Mesodermal cell (in vitro differentiated cells): ENCODE data around the gene SLC35G3. TPM values are rescaled to one million over a fixed set of nuclear protein-coding genes. Genes with fewer than 3 reads are reported as not detected.
"Not testable (repeated sequence)": the region's sequence is repeated elsewhere in the genome, so short reads cannot be mapped to it uniquely, and the experiment has no call there.

Experiments
- H3K27ac ChIP-seq: 2 replicates; pipeline ENCODE4 v1.7.0; 2013; ENCODE audit warnings: mild to moderate bottlenecking, low read depth, low read length, moderate library complexity; ENCODE audit not compliant: severe bottlenecking
- H3K36me3 ChIP-seq: 2 replicates; pipeline ENCODE4 v1.7.1; 2013; ENCODE audit warnings: mild to moderate bottlenecking, low read length, moderate library complexity; ENCODE audit not compliant: control insufficient read depth, insufficient read depth
- H3K4me1 ChIP-seq: one replicate; pipeline ENCODE4 v1.7.1; 2013; ENCODE audit warnings: mild to moderate bottlenecking, low read length; ENCODE audit not compliant: insufficient read depth, control insufficient read depth, poor library complexity, severe bottlenecking
- H3K4me3 ChIP-seq: 2 replicates; pipeline ENCODE4 v1.7.0; 2013; ENCODE audit warnings: low read length, control low read depth, mild to moderate bottlenecking; ENCODE audit not compliant: insufficient read depth, poor library complexity, severe bottlenecking; ENCODE audit errors: extremely low read depth
- H3K9me3 ChIP-seq: 2 replicates; pipeline ENCODE4 v1.7.1; 2013; ENCODE audit warnings: mild to moderate bottlenecking, low read length, moderate library complexity; ENCODE audit not compliant: control insufficient read depth
- WGBS, 2 experiments: methylation state at CpG; one replicate each; pipeline ENCODE4 v1.1.5; 2013; ENCODE audit warnings: missing lambda C conversion rate in 2 of 2; ENCODE audit not compliant: insufficient coverage in 2 of 2; 5-methylcytosine and 5-hydroxymethylcytosine counted together
- polyA plus RNA-seq, 2 experiments: library from polyadenylated mRNA; stranded (reverse); fragments of 50-300 nt; gene quantifications; one replicate each; pipeline ENCODE4 v1.2.3, GENCODE V29; 2013

SLC35G3 gene
- not detected for polyA plus RNA-seq (2013, experiment 1 of 2)
- polyA plus RNA-seq (2013, experiment 2 of 2), result not detected

DNA sequence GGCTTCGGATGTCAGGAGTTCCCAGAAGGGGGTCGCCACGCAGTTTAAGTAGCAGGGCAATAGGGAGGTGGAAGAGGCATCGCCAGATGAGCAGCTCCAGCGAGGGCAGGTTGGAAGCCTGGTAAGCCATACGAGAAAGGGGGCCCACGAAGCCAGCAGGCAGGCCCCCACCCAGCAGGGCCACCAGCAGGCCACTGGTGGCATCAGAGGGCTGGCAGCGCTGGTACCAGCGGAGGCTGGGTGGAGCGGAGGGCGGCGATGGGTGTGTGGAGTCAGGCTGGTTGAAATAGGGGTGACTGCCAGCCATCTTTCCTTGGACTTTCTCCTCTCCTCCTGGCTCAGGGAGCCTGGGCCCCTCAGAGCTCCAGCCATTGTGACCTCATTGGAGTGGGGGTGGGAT, at the start of gene SLC35G3:
SLC35G3 (minus strand) TSS at position 393 of the 400 bp plus-strand sequence; CDS start at position 307, 86 bp downstream.
- WGBS, 2 experiments, result 88 to 92% methylated on average over 2 to 12 of the region's 12 CpGs
- H3K4me3 ChIP-seq, H3K36me3 ChIP-seq, H3K27ac ChIP-seq, H3K4me1 ChIP-seq, H3K9me3 ChIP-seq: not testable (repeated sequence)

DNA sequence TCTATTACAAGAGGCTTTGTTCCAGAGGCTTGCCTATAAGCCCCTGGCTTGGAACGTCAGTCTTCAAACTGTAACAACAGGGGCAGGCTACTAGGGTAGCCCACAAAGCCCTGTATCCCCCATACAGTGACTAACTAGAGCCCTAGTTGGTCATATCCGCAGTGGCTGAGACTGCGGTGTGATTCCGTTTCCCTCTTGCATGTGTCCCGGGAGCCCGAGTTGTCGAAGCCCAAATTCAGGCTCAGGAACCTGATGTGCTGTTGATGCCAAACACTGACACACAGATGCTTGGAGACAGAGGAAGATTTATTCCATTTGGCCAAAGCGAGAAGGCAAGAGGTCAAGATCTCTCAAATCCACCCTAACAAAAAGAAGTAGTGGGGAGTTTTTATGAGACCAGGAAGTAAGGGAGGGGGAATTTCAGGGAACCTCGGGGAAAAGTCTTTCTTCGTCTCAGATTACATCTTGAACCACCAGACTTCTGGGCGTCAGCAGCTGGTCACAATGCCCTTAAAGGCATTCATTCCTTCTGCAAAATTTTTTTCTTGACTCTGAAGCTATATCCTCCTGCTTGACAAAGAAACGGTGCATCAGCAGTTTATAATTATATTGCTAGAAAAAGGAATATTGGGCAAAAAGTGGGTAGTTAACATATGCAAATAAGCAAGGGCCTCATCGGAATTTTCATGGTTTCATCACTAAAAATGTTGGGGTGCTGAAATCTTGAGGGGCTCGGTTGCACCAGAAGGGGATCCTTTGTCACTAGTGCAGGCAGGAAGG, 49.6 kb upstream of the SLC35G3 start:
- Histone ChIP-seq H3K9me3 (no peaks in the 10 kb centered on the region), H3K36me3 (peaks cover 15% of the 10 kb centered on the region), H3K4me1 (peaks cover 18% of the 10 kb centered on the region), H3K27ac (peak overlapping the region; percentile 76), H3K4me3 (peak overlapping the region; percentile 69)
- 12 to 13% methylated on average over 8 to 9 of the region's 14 CpGs for WGBS, 2 experiments

DNA sequence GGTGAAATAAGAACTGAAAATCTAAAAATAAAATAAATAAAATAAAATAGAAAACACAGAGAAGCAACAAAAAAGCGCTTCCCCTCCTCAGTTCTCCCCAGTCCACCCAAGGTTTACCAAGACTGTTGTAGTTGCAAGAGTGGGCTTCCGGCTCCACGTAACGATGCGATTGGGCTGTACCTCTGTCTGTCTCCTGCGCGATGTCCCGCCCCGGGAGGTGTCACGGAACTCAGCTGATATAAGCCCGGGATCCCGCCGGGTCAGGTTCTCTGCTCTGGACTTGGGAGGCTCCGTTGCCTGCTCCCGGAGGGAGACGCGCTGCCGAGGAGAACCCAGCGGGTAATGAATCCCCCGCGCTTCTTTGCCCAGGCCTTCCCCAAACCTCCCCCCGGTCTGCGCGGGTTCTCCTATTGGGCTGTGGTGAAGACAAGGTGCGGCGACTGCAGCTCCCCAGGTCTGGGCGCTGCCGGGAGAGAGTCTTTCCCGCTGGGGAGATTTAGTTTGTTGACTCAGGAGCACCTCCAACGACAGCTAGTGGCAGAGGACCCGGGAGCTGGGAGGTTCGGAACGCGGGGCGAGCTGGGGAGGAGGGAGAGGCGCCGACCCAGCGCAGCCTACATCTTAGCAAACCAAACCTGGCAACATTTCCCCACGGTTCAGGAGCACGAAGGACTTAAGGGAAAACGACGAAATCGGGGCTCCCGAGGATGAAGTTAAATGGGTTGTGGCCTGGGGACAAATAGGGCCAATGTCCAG, 48.8 kb upstream of the SLC35G3 start, which contains the start of gene SLFN5:
SLFN5 (plus strand) TSS at position 268 of the 756 bp plus-strand sequence. CDS start 15,619 bp downstream, outside the sequence.
- 0 to 1% methylated on average over 26 to 30 of the region's 44 CpGs for WGBS, 2 experiments
- Histone ChIP-seq H3K4me3 (peak within 1 kb of the TSS; percentile 69), H3K4me1 (peaks cover 19% of the 10 kb centered on the region), H3K27ac (peak within 1 kb of the TSS; percentile 76), H3K9me3 (no peaks in the 10 kb centered on the region), H3K36me3 (peaks cover 9% of the 10 kb centered on the region)

DNA sequence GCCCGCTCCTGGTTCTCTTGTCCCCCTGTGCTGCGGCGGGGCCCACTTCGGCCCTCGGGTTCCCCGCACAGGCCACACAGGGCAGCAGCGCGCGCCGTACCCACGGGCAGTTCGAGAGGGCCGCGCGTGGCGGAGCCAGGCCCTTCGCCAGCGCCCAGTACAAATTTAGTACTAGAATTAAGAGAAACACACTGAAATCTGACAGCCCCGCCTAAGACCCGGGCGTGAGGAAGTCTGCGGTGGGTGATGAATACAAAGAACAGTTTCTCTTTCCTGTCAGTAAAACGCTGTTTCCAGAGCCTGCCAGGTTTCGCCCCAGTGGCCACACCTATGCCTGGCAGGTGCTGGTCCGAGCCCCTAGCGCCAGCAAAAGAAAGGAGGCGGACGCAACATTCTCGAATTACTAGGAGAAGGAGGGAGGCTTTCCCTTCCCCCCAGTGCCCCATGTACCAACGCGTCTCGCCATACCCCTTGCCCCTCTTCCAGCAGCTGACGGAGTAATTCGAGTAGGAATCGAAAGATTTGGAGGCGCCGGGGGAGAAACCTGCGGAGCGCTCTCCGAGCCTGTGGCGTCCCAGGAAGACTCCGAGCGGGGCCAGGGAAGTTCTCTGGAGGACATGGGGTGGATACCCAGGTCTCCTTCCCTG, 48.1 kb upstream of the SLC35G3 start:
- Histone ChIP-seq H3K36me3 (peaks cover 4% of the 10 kb centered on the region), H3K4me3 (peak overlapping the region; percentile 69), H3K9me3 (no peaks in the 10 kb centered on the region), H3K27ac (no peak overlapping the region), H3K4me1 (peaks cover 19% of the 10 kb centered on the region)
- WGBS, 2 experiments, result 15 to 100% methylated on average over 1 to 21 of the region's 43 CpGs

DNA sequence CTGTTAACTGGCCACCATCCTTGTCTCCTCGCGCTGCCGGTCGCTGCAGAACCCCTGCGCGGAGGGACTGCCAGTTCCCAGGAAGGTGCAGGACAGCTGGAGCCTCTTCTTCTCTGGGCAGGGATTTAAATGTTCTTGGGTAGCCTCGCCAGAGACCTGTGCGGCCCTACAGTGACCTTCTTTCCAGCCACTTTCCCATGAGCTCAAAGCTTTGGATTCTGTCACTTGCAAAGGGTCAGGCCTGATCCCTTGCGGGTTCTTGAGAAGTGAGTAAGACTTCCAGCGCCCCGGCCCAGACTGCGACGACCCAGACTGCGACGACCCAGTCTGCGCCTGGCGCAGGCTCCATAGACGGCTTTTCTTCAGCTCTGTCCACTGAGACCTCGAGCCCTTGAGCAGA, 47.3 kb upstream of the SLC35G3 start:
- Histone ChIP-seq H3K27ac (no peak overlapping the region), H3K4me1 (peaks cover 19% of the 10 kb centered on the region), H3K9me3 (no peaks in the 10 kb centered on the region), H3K36me3 (no peaks in the 10 kb centered on the region), H3K4me3 (no peak overlapping the region)
- 93 to 97% methylated on average over 7 to 17 of the region's 19 CpGs for WGBS, 2 experiments

DNA sequence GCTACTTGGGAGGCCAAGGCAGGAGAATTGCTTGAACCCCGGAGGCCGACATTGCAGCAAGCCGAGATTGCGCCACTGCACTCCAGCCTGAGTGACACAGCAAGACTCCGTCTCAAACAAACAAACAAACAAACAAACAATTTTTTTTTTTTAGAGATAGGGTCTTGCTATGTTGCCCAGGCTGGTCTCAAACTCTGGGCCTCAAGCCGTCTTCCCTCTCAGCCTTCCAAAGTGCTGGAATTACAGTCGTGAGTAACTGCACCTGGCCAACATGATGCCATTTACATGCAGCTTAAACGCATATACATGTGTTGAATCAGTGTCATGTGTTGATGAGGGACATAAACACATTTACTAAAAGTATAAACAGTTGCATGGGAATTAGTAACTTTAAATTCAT, 46.7 kb upstream of the SLC35G3 start:
- Histone ChIP-seq H3K36me3 (no peaks in the 10 kb centered on the region), H3K4me3 (no peak overlapping the region), H3K27ac (no peak overlapping the region), H3K4me1 (peaks cover 19% of the 10 kb centered on the region), H3K9me3 (no peaks in the 10 kb centered on the region)
- 89 to 90% methylated on average over 5 to 6 of the region's 8 CpGs for WGBS, 2 experiments

DNA sequence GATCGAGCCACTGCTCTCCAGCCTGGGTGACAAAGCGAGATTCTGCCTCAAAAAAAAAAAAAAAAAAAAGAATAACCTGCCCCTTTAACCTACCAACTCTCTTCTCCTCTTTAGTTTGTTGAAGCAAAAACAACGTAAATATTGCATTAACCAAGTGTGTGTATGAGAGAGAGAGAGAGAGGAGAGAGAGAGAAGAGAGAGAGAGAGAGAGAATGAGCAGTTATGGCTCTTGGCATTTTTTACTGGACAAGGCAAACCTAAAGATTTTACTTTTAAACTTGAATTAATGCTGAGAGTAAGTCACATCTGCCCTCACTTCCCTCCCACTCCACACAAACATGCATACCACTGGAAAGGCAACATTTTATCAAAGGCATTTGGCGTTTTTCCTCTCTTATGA, 45.6 kb upstream of the SLC35G3 start:
- Histone ChIP-seq H3K4me3 (no peak overlapping the region), H3K36me3 (no peaks in the 10 kb centered on the region), H3K27ac (no peak overlapping the region), H3K9me3 (no peaks in the 10 kb centered on the region), H3K4me1 (peaks cover 16% of the 10 kb centered on the region)
- WGBS, 2 experiments, result 100% methylated on average over 1 of the region's 4 CpGs; no CpG with 5 or more reads in 1 of the 2 experiments

DNA sequence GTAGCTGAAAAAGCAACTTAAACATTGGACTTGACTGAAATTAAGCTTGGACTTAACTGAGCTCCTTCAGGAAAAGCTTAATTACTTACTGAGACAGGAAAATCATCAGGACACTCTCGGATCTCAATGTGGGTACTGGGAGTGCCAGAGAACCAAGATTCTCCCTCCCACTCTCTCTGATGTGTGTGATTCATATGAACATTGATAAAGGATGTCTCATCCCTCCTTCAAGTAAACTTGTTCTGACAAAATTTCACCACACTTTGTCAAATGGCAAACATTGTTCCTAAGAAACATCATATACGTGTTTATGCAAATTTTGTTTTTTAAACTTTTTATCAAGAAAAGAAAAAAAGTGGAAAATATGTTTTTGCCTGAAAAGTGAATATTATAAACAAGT, 44.6 kb upstream of the SLC35G3 start:
- peaks cover 5% of the 10 kb centered on the region for H3K4me1 ChIP-seq
- no peaks in the 10 kb centered on the region for H3K9me3 ChIP-seq
- 100% methylated on average over 1 of the region's 2 CpGs; no CpG with 5 or more reads in 1 of the 2 experiments for WGBS, 2 experiments
- H3K27ac ChIP-seq, result no peak overlapping the region
- H3K4me3 ChIP-seq, result no peak overlapping the region
- H3K36me3 ChIP-seq, result no peaks in the 10 kb centered on the region

DNA sequence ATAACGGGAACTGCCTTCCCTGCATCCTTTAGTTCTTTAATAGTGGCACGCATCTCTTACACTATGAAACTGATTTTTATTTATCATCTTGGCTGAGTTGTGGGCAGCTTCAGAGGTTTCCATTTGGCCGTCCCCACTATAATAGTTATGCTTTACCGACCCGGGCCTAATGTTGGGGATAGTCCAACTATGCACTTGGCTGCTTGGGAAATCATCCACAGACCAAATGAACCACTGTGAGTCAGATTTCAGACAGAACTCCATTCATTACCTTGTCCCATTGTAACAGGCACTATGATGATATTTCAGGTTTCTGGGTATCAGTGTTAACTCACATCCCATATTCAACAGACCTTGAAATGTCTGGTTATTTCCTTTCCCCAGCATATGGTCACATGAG, 42.6 kb upstream of the SLC35G3 start:
- H3K36me3 ChIP-seq, result no peaks in the 10 kb centered on the region
- no peak overlapping the region for H3K4me3 ChIP-seq
- WGBS, 2 experiments, result 82 to 100% methylated on average over 1 to 4 of the region's 5 CpGs
- H3K4me1 ChIP-seq, result peaks cover 4% of the 10 kb centered on the region
- H3K27ac ChIP-seq, result no peak overlapping the region
- H3K9me3 ChIP-seq, result no peaks in the 10 kb centered on the region

DNA sequence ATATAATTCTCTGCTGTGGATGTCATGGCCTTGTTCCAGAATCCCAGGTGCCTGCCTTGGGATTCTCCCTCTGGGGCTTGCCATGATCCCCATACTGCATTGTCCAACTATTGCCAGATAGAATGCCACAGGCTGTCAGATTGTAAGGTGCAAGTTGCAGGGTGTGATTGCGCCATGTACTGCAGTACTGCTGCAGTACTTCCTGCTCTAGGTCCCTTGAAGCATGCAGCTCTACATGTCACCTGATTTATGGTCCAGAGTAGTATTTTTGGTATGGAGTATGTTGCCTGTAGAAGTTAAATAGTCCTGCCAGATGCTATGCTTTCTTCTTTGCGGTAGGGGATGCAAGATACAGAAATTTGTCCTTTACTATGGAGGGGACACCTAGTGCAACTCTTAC, 41.7 kb upstream of the SLC35G3 start:
- H3K9me3 ChIP-seq, result no peaks in the 10 kb centered on the region
- H3K4me3 ChIP-seq, result no peak overlapping the region
- WGBS, 2 experiments, result 94 to 100% methylated on average over 1 to 2 of the region's 2 CpGs
- H3K36me3 ChIP-seq, result no peaks in the 10 kb centered on the region
- no peak overlapping the region for H3K27ac ChIP-seq
- H3K4me1 ChIP-seq, result peaks cover 4% of the 10 kb centered on the region
